Measurements from ENCODE around the gene DDA1. TPM values are rescaled to one million over a fixed set of nuclear protein-coding genes. Genes with fewer than 3 reads are reported as not detected.
A peak's percentile ranks its signal among the peaks of the same experiment; 100 is the strongest.

DDA1 gene
- total and polyA plus RNA-seq, 10 of the 15 experiments (the other 5 are each of a cell fraction or from before 2014, with no cell fraction given) = 0.76 to 71.0 (median 39.4) TPM

- TF ChIP-seq E2F8 (IDR thresholded peaks at IDR 0.05; ENCODE audit: low read depth, partially characterized antibody) = no peak
- no peak for TF ChIP-seq ZNF24 (IDR thresholded peaks at IDR 0.05)
- 0 out of 2 replicates have a peak, but pooled peaks have one; percentile 15 for TF ChIP-seq BACH1 (IDR thresholded peaks at IDR 0.05; ENCODE audit: borderline replicate concordance)
- TF ChIP-seq POLR2AphosphoS2 (IDR thresholded peaks at IDR 0.05; ENCODE audit: low read depth, low read length) = no peak
- no peak for TF ChIP-seq BCL3 (IDR thresholded peaks at IDR 0.05; ENCODE audit: borderline replicate concordance, insufficient read depth, low read depth, low read length, poor library complexity, severe bottlenecking)
- no peak for TF ChIP-seq CTCF (IDR thresholded peaks at IDR 0.05 in 2 of 3, conservative IDR thresholded peaks at IDR 0.05 in 1 of 3; ENCODE audit: control insufficient read depth in 2 of 3, extremely low read depth in 1 of 3, insufficient read depth in 1 of 3, low read depth in 3 of 3, low read length in 3 of 3)
- TF ChIP-seq ZNF207 (IDR thresholded peaks at IDR 0.05; ENCODE audit: borderline replicate concordance) = peak; percentile 57; the same call in 1 of the 2 replicates
- TF ChIP-seq ZNF592 (IDR thresholded peaks at IDR 0.05) = no peak
- TF ChIP-seq FOXK2 (IDR thresholded peaks at IDR 0.05) = no peak
- TF ChIP-seq MEF2B (IDR thresholded peaks at IDR 0.05; ENCODE audit: partially characterized antibody, poor library complexity, severe bottlenecking) = peak; percentile 9
- TF ChIP-seq SIN3A (IDR thresholded peaks at IDR 0.05; ENCODE audit: low read depth, low read length) = peak; percentile 38; the same call in 1 of the 2 replicates
- peak; percentile 99 for TF ChIP-seq ZNF622 (IDR thresholded peaks at IDR 0.05)
- TF ChIP-seq IKZF1 (conservative IDR thresholded peaks at IDR 0.05) = peak; percentile 89
- TF ChIP-seq SIX5 (IDR thresholded peaks at IDR 0.05; ENCODE audit: low read depth, low read length, severe bottlenecking) = peak; percentile 90
- no peak for TF ChIP-seq ATF2 (IDR thresholded peaks at IDR 0.05; ENCODE audit: low read length)
- TF ChIP-seq CHD4 (IDR thresholded peaks at IDR 0.05) = no peak
- TF ChIP-seq KLF5 (IDR thresholded peaks at IDR 0.05; ENCODE audit: partially characterized antibody) = no peak
Measured at GRCh38 chr19:17309198-17309964, at the start of gene DDA1 (continued).

All from GM12878 (cell line).